ENCODE results near the gene FHIP1A.

FHIP1A gene

DNA sequence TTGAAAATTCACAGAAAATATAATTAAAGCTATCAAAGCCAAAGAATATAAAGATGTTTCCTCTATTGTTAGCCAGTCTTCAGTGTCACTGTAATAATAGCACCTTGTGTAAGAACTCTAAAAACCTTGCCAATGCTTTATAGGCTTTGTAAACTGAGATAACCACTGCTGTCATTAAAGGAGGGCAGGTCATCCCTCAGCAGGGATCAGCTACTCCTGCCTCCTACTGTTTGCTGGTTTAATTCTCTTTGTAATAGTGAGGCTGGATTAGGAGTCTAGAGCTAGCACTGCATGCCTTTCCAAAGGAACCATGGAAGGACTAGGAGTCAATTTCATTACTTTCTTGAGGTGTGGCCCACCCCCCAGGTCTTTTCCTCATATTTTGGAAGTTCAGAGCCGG lies 46.2 kb downstream of the FHIP1A start:
- no peak for DNase-seq

DNA sequence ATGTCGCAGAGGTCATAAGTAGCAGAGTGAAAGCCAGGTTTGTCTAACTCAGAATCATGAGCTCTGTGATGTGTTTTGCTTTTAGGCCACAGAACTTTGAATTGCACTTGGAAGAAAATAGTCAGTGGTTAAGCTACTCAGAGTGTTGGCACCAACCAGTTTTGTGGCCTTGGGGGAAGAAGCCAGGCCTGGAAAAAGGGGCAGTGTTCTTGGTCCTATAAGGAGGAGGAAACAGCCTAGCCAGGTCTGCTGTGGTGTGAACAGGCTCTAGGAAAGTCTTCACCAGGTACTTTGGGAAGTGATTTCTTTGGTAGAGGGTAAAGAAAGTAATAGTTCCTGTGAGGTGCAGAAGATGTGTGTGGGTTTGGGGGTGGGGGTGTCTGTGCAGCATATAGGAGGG lies 49.2 kb downstream of the FHIP1A start:
- no peak for DNase-seq
